K562 (cell line): ENCODE measurements around the gene GALM. TPM values are rescaled to one million over a fixed set of nuclear protein-coding genes. Genes with fewer than 3 reads are reported as not detected.

Experiments used
- ATAC-seq: fragments of 200-7000 bp; cut with Tn5 transposase; 3 replicates; pipeline ENCODE4 v1.9.1; 2020; ENCODE audit warnings: moderate library complexity
- BruUV-seq: library from RNA; stranded (reverse); fragments of 400-500 nt; replicated peaks from 2 replicates; lab custom pipeline; 2021; lab: Mats Ljungman, UMichigan
- CTCF ChIA-PET: fragments of 300-600 bp; formaldehyde crosslinking; extraction: SDS; loops from one replicate; lab custom pipeline; 2021; ENCODE audit warnings: low intra/inter-chr PET ratio; lab: Yijun Ruan, JAX
- POLR2A ChIA-PET: fragments of 300-600, 350-650 bp; sonication (Branson Sonifier 250); formaldehyde crosslinking; extraction: SDS; loops from one replicate; lab custom pipeline; 2021; ENCODE audit warnings: antibody characterized with exemption, inconsistent platforms; lab: Yijun Ruan, JAX
- DNase-seq, 4 experiments: peaks; one replicate each; pipeline versions ENCODE4 v3.0.0 to v3.0.0-alpha.2; 2011 to 2018; ENCODE audit warnings: low spot score in 3 of 4, mixed read lengths in 3 of 4; ENCODE audit errors: extremely low read depth in 1 of 4
- FAIRE-seq: peaks from 2 replicates; lab custom pipeline; 2011; peaks lifted over from hg19 to GRCh38; lab: Jason Lieb, UNC
- H2AFZ ChIP-seq: 2 replicates; pipeline ENCODE4 v1.6.0; 2011; ENCODE audit warnings: low read depth, low read length, control low read depth, inconsistent platforms
- H3K27ac ChIP-seq: fragments of 200-600 bp; 3 replicates; pipeline ENCODE4 v1.8.0; 2011; ENCODE audit warnings: low read depth, mild to moderate bottlenecking, control low read depth, inconsistent platforms, low read length, moderate library complexity, mixed read lengths; ENCODE audit errors: extremely low read depth
- H3K27me3 ChIP-seq, 2 experiments: fragments of 300-600 bp in 1 of 2; 2 replicates in 1 of 2; 3 replicates in 1 of 2; pipeline versions ENCODE4 v1.6.0 to v1.8.0; 2011; ENCODE audit warnings: inconsistent platforms in 2 of 2, low read length in 2 of 2, mild to moderate bottlenecking in 1 of 2, mixed read lengths in 1 of 2, moderate library complexity in 1 of 2; ENCODE audit not compliant: control insufficient read depth in 2 of 2, insufficient read depth in 2 of 2
- H3K36me3 ChIP-seq: fragments of 300-600 bp; 3 replicates; pipeline ENCODE4 v1.8.0; 2011; ENCODE audit warnings: mild to moderate bottlenecking, low read length, inconsistent platforms; ENCODE audit not compliant: control insufficient read depth, insufficient read depth
- H3K4me1 ChIP-seq, 2 experiments: fragments of 200-600 bp in 1 of 2; replicated peaks in 1 of 2; 2 replicates in 1 of 2; 3 replicates in 1 of 2; pipeline versions ENCODE4 v1.5.1 to v1.8.0; 2011; ENCODE audit warnings: inconsistent platforms in 2 of 2, low read length in 2 of 2, mild to moderate bottlenecking in 1 of 2, mixed read lengths in 1 of 2, moderate library complexity in 1 of 2; ENCODE audit not compliant: control insufficient read depth in 2 of 2, insufficient read depth in 2 of 2
- H3K4me2 ChIP-seq: 2 replicates; pipeline ENCODE4 v1.6.1; 2011; ENCODE audit warnings: low read length, control low read depth, inconsistent platforms, mixed read lengths; ENCODE audit not compliant: insufficient read depth
- H3K4me3 ChIP-seq: fragments of 200-600 bp; sonication (generic), shearing (Covaris generic); 2 replicates; pipeline ENCODE4 v1.5.1; 2016; ENCODE audit warnings: control low read depth, inconsistent platforms
- H3K79me2 ChIP-seq: fragments of 200-600 bp; 3 replicates; pipeline ENCODE4 v1.8.0; 2011; ENCODE audit warnings: low read length, inconsistent platforms; ENCODE audit not compliant: control insufficient read depth, insufficient read depth
- H3K9ac ChIP-seq, 2 experiments: 2 replicates each; pipeline versions ENCODE4 v1.6.0 to v1.6.1; 2011; ENCODE audit warnings: low read depth in 2 of 2, low read length in 2 of 2, control low read depth in 1 of 2, inconsistent platforms in 1 of 2, mild to moderate bottlenecking in 1 of 2, mixed read lengths in 1 of 2; ENCODE audit not compliant: insufficient read depth in 1 of 2
- H3K9me1 ChIP-seq: one replicate; pipeline ENCODE4 v1.6.0; 2011; ENCODE audit warnings: inconsistent platforms, mild to moderate bottlenecking, low read length, moderate library complexity; ENCODE audit not compliant: control insufficient read depth, insufficient read depth
- H3K9me3 ChIP-seq: replicated peaks from 2 replicates; pipeline ENCODE4 v1.5.1; 2011; ENCODE audit warnings: low read depth, low read length, inconsistent platforms; ENCODE audit not compliant: control insufficient read depth, insufficient read depth
- H4K20me1 ChIP-seq: replicated peaks from 2 replicates; pipeline ENCODE4 v1.6.1; 2011; ENCODE audit warnings: low read length, inconsistent platforms, mixed read lengths; ENCODE audit not compliant: control insufficient read depth, insufficient read depth
- CBX8 ChIP-seq: fragments of 200-600 bp; sonication (generic); IDR thresholded peaks from 2 replicates; pipeline ENCODE4 v1.6.1; 2012; ENCODE audit warnings: borderline replicate concordance, mixed run types, low read depth, mild to moderate bottlenecking, moderate library complexity, mixed read lengths, low read length, control low read depth, inconsistent platforms; ENCODE audit not compliant: poor library complexity, severe bottlenecking; ENCODE audit errors: extremely low read depth
- CEBPG ChIP-seq, 3 experiments: fragments of 200-800 bp in 1 of 3; sonication (Bioruptor generic) in 1 of 3; sonication (generic) in 1 of 3; formaldehyde crosslinking in 1 of 3; IDR thresholded peaks in 2 of 3; conservative IDR thresholded peaks in 1 of 3; 2 replicates each; pipeline versions ENCODE4 v1.6.1 to v1.8.0; 2016 to 2022; ENCODE audit warnings: missing compliant biosample characterization in 2 of 3, missing genetic modification characterization in 2 of 3, mild to moderate bottlenecking in 1 of 3, missing genetic modification reagents in 1 of 3
- MCM2 ChIP-seq: fragments of 450-650 bp; IDR thresholded peaks from 2 replicates; pipeline ENCODE4 v1.6.1; 2017; ENCODE audit warnings: low read depth, mild to moderate bottlenecking
- SREBF1 ChIP-seq: fragments of 150-350 bp; IDR thresholded peaks from 2 replicates; pipeline ENCODE4 v1.6.1; 2014; ENCODE audit warnings: antibody characterized with exemption, low read depth, low read length, borderline replicate concordance
- TRIM24 ChIP-seq, 2 experiments: fragments of 450-650 bp; IDR thresholded peaks; 2 replicates each; pipeline ENCODE4 v1.6.1; 2016
- ZKSCAN8 ChIP-seq: fragments of 200-800 bp; sonication (Bioruptor generic); IDR thresholded peaks from 2 replicates; pipeline ENCODE4 v1.6.1; 2016; ENCODE audit warnings: missing genetic modification characterization, missing compliant biosample characterization
- WGBS: fragments of 100-300 bp; shearing (Covaris generic); methylation state at CpG from one replicate; pipeline ENCODE4 v1.1.6; 2016; ENCODE audit warnings: low coverage, mixed read lengths; ENCODE audit not compliant: insufficient coverage; ENCODE audit errors: missing lambda C conversion rate; 5-methylcytosine and 5-hydroxymethylcytosine counted together
- in situ Hi-C: fragments of 300-500 bp; cut with MboI; formaldehyde crosslinking; loops from 4 replicates; pipeline ENCODE4 v1.15.0; 2018; ENCODE audit warnings: inconsistent platforms, mixed read lengths
- intact Hi-C: fragments of 100-400 bp; cut with micrococcal nuclease; formaldehyde crosslinking; loops from 2 replicates; pipeline ENCODE4 v1.14.2; 2022
- polyA plus RNA-seq, 8 experiments: library from polyadenylated mRNA; depleted of rRNA in 4 of 8; stranded (reverse) in 5 of 8; unstranded in 3 of 8; fragments of >200 nt; fragmentation: Nextera tagmentation in 2 of 8; fragmentation: Illumina TruSeq in 1 of 8; extraction: Ambion mirVana in 2 of 8; extraction: Trizol in 1 of 8; gene quantifications; 2 replicates each; pipeline versions ENCODE4 v1.2.1 to v1.2.3, GENCODE V29; 2011 to 2014; ENCODE audit warnings: inconsistent platforms in 1 of 8, missing spikeins in 1 of 8
- total RNA-seq, 7 experiments: library from RNA; depleted of rRNA in 6 of 7; stranded (reverse); fragments of >200 nt in 6 of 7; fragmentation: Illumina TruSeq in 2 of 7; extraction: Trizol in 2 of 7; gene quantifications; 2 replicates each; pipeline versions ENCODE4 v1.2.1 to v1.2.3, GENCODE V29; 2011 to 2021; ENCODE audit warnings: low replicate concordance in 1 of 7
- TF ChIP-seq, protein P1 (sequence below): fragments of 250-450 bp; sonication (Bioruptor Pico); IDR thresholded peaks from 2 replicates; pipeline ENCODE4 v1.8.0; 2021; ENCODE audit warnings: moderate library complexity, mild to moderate bottlenecking, inconsistent platforms
- TF ChIP-seq, protein P2 (sequence below): fragments of 150-350 bp; IDR thresholded peaks from 2 replicates; pipeline ENCODE4 v1.6.1; 2014; ENCODE audit warnings: low read depth, mild to moderate bottlenecking, low read length, borderline replicate concordance

GALM gene
- total and polyA plus RNA-seq, 9 of the 15 experiments (the other 6 are each of a cell fraction or from before 2014, with no cell fraction given) = 22.1 to 51.7 (median 27.9) TPM

DNA sequence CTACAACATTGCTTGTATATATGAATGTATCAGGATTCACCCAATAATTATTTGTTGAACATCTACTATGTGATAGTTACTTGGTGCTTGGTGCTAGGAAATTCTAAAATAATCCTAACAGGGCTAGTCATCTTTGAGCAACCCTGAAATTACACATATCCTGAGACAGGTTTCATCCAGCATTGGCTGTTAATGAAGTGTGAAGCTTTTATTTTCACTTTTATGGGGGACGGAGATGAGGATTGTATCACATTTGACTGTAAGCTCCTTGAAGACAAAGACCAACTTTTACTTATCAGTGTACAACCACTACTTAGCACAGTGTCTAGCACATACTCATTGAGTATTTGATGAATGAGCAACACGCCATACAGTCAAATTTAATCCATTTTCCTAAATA lies 6.8 kb upstream of the GALM start:
- peaks cover 8 to 14% of the 10 kb centered on the region in 2 experiments for H3K4me1 ChIP-seq
- H3K4me3 ChIP-seq = no peak overlapping the region
- in situ Hi-C loops = no loop called here
- no peaks in the 10 kb centered on the region for H3K27me3 ChIP-seq
- no peak for DNase-seq
- 93% methylated on average over 2 of the region's 2 CpGs for WGBS
- TF ChIP-seq, protein P1, sequence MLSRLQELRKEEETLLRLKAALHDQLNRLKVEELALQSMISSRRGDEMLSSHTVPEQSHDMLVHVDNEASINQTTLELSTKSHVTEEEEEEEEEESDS (CRISPR knock-in tag) = no peak
- no peak for TF ChIP-seq MCM2
- no peak for TF ChIP-seq ZKSCAN8 (CRISPR knock-in tag)
- no peak for TF ChIP-seq CBX8
- TF ChIP-seq, protein P2, sequence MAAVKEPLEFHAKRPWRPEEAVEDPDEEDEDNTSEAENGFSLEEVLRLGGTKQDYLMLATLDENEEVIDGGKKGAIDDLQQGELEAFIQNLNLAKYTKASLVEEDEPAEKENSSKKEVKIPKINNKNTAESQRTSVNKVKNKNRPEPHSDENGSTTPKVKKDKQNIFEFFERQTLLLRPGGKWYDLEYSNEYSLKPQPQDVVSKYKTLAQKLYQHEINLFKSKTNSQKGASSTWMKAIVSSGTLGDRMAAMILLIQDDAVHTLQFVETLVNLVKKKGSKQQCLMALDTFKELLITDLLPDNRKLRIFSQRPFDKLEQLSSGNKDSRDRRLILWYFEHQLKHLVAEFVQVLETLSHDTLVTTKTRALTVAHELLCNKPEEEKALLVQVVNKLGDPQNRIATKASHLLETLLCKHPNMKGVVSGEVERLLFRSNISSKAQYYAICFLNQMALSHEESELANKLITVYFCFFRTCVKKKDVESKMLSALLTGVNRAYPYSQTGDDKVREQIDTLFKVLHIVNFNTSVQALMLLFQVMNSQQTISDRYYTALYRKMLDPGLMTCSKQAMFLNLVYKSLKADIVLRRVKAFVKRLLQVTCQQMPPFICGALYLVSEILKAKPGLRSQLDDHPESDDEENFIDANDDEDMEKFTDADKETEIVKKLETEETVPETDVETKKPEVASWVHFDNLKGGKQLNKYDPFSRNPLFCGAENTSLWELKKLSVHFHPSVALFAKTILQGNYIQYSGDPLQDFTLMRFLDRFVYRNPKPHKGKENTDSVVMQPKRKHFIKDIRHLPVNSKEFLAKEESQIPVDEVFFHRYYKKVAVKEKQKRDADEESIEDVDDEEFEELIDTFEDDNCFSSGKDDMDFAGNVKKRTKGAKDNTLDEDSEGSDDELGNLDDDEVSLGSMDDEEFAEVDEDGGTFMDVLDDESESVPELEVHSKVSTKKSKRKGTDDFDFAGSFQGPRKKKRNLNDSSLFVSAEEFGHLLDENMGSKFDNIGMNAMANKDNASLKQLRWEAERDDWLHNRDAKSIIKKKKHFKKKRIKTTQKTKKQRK = no peak
- no peak for TF ChIP-seq CEBPG (CRISPR knock-in tag; IDR thresholded peaks at IDR 0.05)
- TF ChIP-seq CEBPG (tag; conservative IDR thresholded peaks at IDR 0.05 in 1 of 2, IDR thresholded peaks at IDR 0.05 in 1 of 2) = no peak
- no peak for TF ChIP-seq SREBF1
- peak in 1 of 2 experiments; percentile 21; a peak in 1 of 4 replicates for TF ChIP-seq TRIM24 (IDR thresholded peaks at IDR 0.05)
- no peaks in the 10 kb centered on the region for H4K20me1 ChIP-seq
- no peaks in the 10 kb centered on the region for H3K79me2 ChIP-seq
- no peaks in the 10 kb centered on the region for H3K36me3 ChIP-seq
- H2AFZ ChIP-seq = no peak overlapping the region
- no peaks in the 10 kb centered on the region for H3K9me1 ChIP-seq
- no peak overlapping the region for H3K9ac ChIP-seq
- no peak for ATAC-seq
- no peak overlapping the region; the same call in 2 of the 3 replicates for H3K27ac ChIP-seq
- CTCF ChIA-PET = no interaction called here
- POLR2A ChIA-PET = interaction anchor here (0.6 to 1.2 kb wide), 2 partner anchors 16 to 54 kb away, joined by 3 to 4 read pairs; no protein-coding TSS in a partner anchor
- no peaks in the 10 kb centered on the region for H3K9me3 ChIP-seq
- BruUV-seq = no TSS peak
- H3K4me2 ChIP-seq = no peak overlapping the region
- FAIRE-seq = no peak
- intact Hi-C loops = no loop called here
